ENCODE results near the gene TEDC2. TPM values are rescaled to one million over a fixed set of nuclear protein-coding genes. Genes with fewer than 3 reads are reported as not detected.

TEDC2 gene
- polyA plus RNA-seq, 2 of the 4 experiments (the other 2 are of a cell fraction) = 9.5 to 22.6 TPM

DNA sequence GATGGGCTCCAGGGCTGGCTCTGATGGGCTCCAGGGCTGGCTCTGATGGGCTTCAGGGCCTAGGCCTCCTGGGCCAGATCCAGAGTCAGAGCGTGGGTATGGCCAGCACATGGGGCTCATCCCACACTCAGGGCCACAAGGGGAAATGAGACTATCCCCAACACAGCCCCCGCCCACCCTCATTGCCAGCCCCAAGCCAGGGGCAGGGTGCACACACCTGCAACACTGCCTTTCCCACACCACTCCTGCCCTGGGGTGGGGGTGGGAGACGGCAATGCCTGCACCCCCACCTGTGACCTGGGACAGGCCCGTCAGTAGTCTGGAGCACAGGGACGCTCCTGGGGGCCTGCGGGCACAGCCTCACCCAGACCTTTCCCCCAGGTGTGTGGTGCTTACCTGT lies 39.5 kb downstream of the TEDC2 start:
- no peak overlapping the region for H3K27ac ChIP-seq
- POLR2A ChIA-PET = no interaction called here
- DNase-seq (ENCODE audit: low read depth in 1 of 2, low spot score in 1 of 2) (no peak), ATAC-seq (no peak), FAIRE-seq (no peak)
- CTCF ChIA-PET = interaction anchor here (0.9 to 6.4 kb wide), 7 partner anchors 13 to 305 kb away, joined by 3 to 98 read pairs (median 18); partner anchors contain the start of gene TEDC2
- WGBS (ENCODE audit: missing lambda C conversion rate) = 92% methylated on average over 3 of the region's 6 CpGs
- H3K4me2 ChIP-seq = no peak overlapping the region
- H3K4me3 ChIP-seq = no peak overlapping the region
- H3K9me3 ChIP-seq = no peaks in the 10 kb centered on the region
- peaks cover 28% of the 10 kb centered on the region for H3K4me1 ChIP-seq
- TF ChIP-seq SMC3 (IDR thresholded peaks at IDR 0.05) = no peak

GRCh38 chr16:2499890-2500429 lies 40.1 kb downstream of the TEDC2 start:
- ChIA-PET CTCF (interaction anchor here (0.6 to 6.4 kb wide), 20 partner anchors 13 to 306 kb away, joined by 3 to 98 read pairs (median 5); partner anchors contain the start of genes ABCA3, ATP6V0C and TEDC2), POLR2A (interaction anchor here (0.6 kb wide), 1 partner anchor 262 kb away, joined by 3 read pairs; no protein-coding TSS in a partner anchor)
- no peak for ATAC-seq
- no peak for DNase-seq (ENCODE audit: low read depth in 1 of 2, low spot score in 1 of 2)
- Histone ChIP-seq H3K9me3 (no peaks in the 10 kb centered on the region), H3K27ac (no peak overlapping the region), H3K4me2 (no peak overlapping the region), H3K4me1 (peaks cover 28% of the 10 kb centered on the region), H3K4me3 (no peak overlapping the region)
- FAIRE-seq = no peak
- TF ChIP-seq GATA3 (IDR thresholded peaks at IDR 0.05; ENCODE audit: borderline replicate concordance) (no peak), CBX8 (IDR thresholded peaks at IDR 0.05) (no peak), ELK1 (IDR thresholded peaks at IDR 0.05; ENCODE audit: low read depth, low read length) (no peak), KDM1A (IDR thresholded peaks at IDR 0.05; ENCODE audit: low read depth) (no peak), MYC (IDR thresholded peaks at IDR 0.05; ENCODE audit: borderline replicate concordance, low read length) (no peak), HOXA7 (CRISPR knock-in tag; IDR thresholded peaks at IDR 0.05) (no peak), MAFK (IDR thresholded peaks at IDR 0.05; ENCODE audit: partially characterized antibody) (no peak), REST (IDR thresholded peaks at IDR 0.05) (no peak), HDAC2 (IDR thresholded peaks at IDR 0.05) (no peak), SMC3 (IDR thresholded peaks at IDR 0.05) (no peak), FOSB (CRISPR knock-in tag; IDR thresholded peaks at IDR 0.05) (no peak), RAD21 (conservative IDR thresholded peaks at IDR 0.05 in 1 of 2, IDR thresholded peaks at IDR 0.05 in 1 of 2) (no peak), ZSCAN20 (CRISPR knock-in tag; IDR thresholded peaks at IDR 0.05) (no peak), ZC3H11A (IDR thresholded peaks at IDR 0.05) (no peak), HEYL (CRISPR knock-in tag; IDR thresholded peaks at IDR 0.05) (no peak)
- 78% methylated on average over 22 of the region's 29 CpGs for WGBS (ENCODE audit: missing lambda C conversion rate)

DNA sequence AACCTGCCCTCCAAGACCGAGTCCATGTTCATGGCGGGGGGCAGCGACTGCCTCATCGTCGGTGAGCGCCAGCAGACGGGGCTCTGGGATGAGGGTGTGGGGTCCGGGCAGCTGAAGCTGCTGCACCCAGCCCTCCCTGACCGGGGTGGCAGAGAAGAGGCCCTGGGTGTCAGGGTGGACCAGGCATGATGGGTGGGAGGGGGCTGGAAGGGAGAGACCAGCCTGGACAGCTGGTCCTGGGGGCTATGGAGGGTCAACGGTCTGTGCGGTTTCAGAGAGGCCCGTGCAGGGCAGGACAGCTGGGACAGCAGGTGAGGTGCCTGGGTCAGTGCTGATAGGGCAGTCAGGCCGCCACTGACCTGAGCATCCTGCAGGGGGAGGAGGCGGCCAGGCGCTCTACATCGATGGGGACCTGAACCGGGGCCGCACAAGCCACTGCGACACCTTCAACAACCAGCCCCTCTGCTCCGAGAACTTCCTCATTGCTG lies 40.6 kb downstream of the TEDC2 start:
- no peak overlapping the region for H3K27ac ChIP-seq
- no peak overlapping the region for H3K4me3 ChIP-seq
- TF ChIP-seq USF2 (IDR thresholded peaks at IDR 0.05) = no peak
- no peak for TF ChIP-seq JUNB (IDR thresholded peaks at IDR 0.05)
- TF ChIP-seq HOXB13 (CRISPR knock-in tag; IDR thresholded peaks at IDR 0.05; ENCODE audit: low read depth) = no peak
- no peak for TF ChIP-seq EP300 (IDR thresholded peaks at IDR 0.05)
- no peak for TF ChIP-seq ZNF302 (CRISPR knock-in tag; IDR thresholded peaks at IDR 0.05)
- no peak for TF ChIP-seq FOSL2 (IDR thresholded peaks at IDR 0.05)
- TF ChIP-seq FOSL2 (CRISPR knock-in tag; IDR thresholded peaks at IDR 0.05) = no peak
- no peak for TF ChIP-seq ELK1 (IDR thresholded peaks at IDR 0.05; ENCODE audit: low read depth, low read length)
- no peak for TF ChIP-seq ZFP36 (IDR thresholded peaks at IDR 0.05; ENCODE audit: borderline replicate concordance, partially characterized antibody)
- no peak for TF ChIP-seq CHD4 (IDR thresholded peaks at IDR 0.05; ENCODE audit: borderline replicate concordance)
- TF ChIP-seq RNF2 (IDR thresholded peaks at IDR 0.05; ENCODE audit: borderline replicate concordance, low read depth) = no peak
- no peaks in the 10 kb centered on the region for H3K9me3 ChIP-seq
- WGBS (ENCODE audit: missing lambda C conversion rate) = 81% methylated on average over 19 of the region's 20 CpGs
- H3K4me1 ChIP-seq = peaks cover 28% of the 10 kb centered on the region
- ATAC-seq (peak; percentile 57 to 63), FAIRE-seq (no peak), DNase-seq (ENCODE audit: low read depth in 1 of 2, low spot score in 1 of 2) (no peak)
- POLR2A ChIA-PET = interaction anchor here (0.6 kb wide), 1 partner anchor 262 kb away, joined by 3 read pairs; no protein-coding TSS in a partner anchor
- H3K4me2 ChIP-seq = no peak overlapping the region
- CTCF ChIA-PET = interaction anchor here (0.6 to 6.4 kb wide), 51 partner anchors 12 to 348 kb away, joined by 3 to 98 read pairs (median 4); partner anchors contain the start of genes ABCA3, AMDHD2, ATP6V0C and CCNF
